Naive B cell (primary cell): Measurements from ENCODE around the gene ARID1B. TPM values are rescaled to one million over a fixed set of nuclear protein-coding genes. Genes with fewer than 3 reads are reported as not detected.
A peak's percentile ranks its signal among the peaks of the same experiment; 100 is the strongest.

Source experiments
- ATAC-seq, 2 donors: fragments of 150-1000 bp; cut with Tn5 transposase; 2 replicates each; pipeline ENCODE4 v1.10.0; 2021; ENCODE audit warnings: low read depth in 2 of 2, mild to moderate bottlenecking in 2 of 2, moderate library complexity in 2 of 2
- DNase-seq: peaks from one replicate; pipeline ENCODE4 v3.0.0; 2022
- H3K27ac Mint-ChIP-seq, 6 donors: one replicate each; pipeline ENCODE4 v1.8.0; 2020 to 2022; ENCODE audit warnings: mild to moderate bottlenecking in 6 of 6, mixed read lengths in 6 of 6, moderate library complexity in 5 of 6, inconsistent platforms in 2 of 6
- H3K27me3 Mint-ChIP-seq, 3 donors: one replicate each; pipeline ENCODE4 v1.8.0; 2021 to 2022; ENCODE audit warnings: mixed read lengths in 3 of 3, mild to moderate bottlenecking in 1 of 3
- H3K36me3 Mint-ChIP-seq, 2 donors: one replicate each; pipeline ENCODE4 v1.8.0; 2020 to 2022; ENCODE audit warnings: mixed read lengths in 2 of 2, inconsistent platforms in 1 of 2, mild to moderate bottlenecking in 1 of 2
- H3K4me1 Mint-ChIP-seq, 3 donors: one replicate each; pipeline ENCODE4 v1.8.0; 2020 to 2022; ENCODE audit warnings: mixed read lengths in 3 of 3, inconsistent platforms in 1 of 3, mild to moderate bottlenecking in 1 of 3, moderate library complexity in 1 of 3
- H3K4me3 Mint-ChIP-seq, 8 donors: one replicate each; pipeline ENCODE4 v1.8.0; 2020 to 2022; ENCODE audit warnings: mild to moderate bottlenecking in 8 of 8, mixed read lengths in 8 of 8, moderate library complexity in 8 of 8, inconsistent platforms in 2 of 8
- H3K9me3 Mint-ChIP-seq, 7 donors: one replicate each; pipeline ENCODE4 v1.8.0; 2020 to 2022; ENCODE audit warnings: mixed read lengths in 7 of 7, mild to moderate bottlenecking in 5 of 7, inconsistent platforms in 2 of 7, moderate library complexity in 1 of 7
- polyA plus RNA-seq, 6 donors: library from polyadenylated mRNA; unstranded; fragments of 300-500 nt; fragmentation: Illumina TruSeq; gene quantifications; one replicate each; pipeline ENCODE4 v1.2.3, GENCODE V29; 2021; ENCODE audit warnings: low read depth in 6 of 6

Gene ARID1B
- polyA plus RNA-seq, 6 donors from 2014 or later = 16.6 to 44.1 (median 27.5) TPM

- DNase-seq (no peak), ATAC-seq (no peak)
- H3K4me3 Mint-ChIP-seq = no peak overlapping the region
- no peaks in the 10 kb centered on the region for H3K9me3 Mint-ChIP-seq
- peak overlapping the region in 2 of 6 donors; percentile 60 to 80 for H3K27ac Mint-ChIP-seq
- peaks cover 36% of the 10 kb centered on the region in 3 donors for H3K4me1 Mint-ChIP-seq
- peaks cover 7% of the 10 kb centered on the region in 2 donors for H3K36me3 Mint-ChIP-seq
- H3K27me3 Mint-ChIP-seq = no peaks in the 10 kb centered on the region
Observed at GRCh38 chr6:157045831-157046454, 268.8 kb downstream of the ARID1B start.

- peaks cover 36 to 39% (median 37%) of the 10 kb centered on the region in 3 donors for H3K4me1 Mint-ChIP-seq
- peaks cover 4 to 5% of the 10 kb centered on the region in 2 donors for H3K36me3 Mint-ChIP-seq
- no peaks in the 10 kb centered on the region for H3K9me3 Mint-ChIP-seq
- DNase-seq (no peak), ATAC-seq (no peak)
- no peak overlapping the region for H3K4me3 Mint-ChIP-seq
- H3K27me3 Mint-ChIP-seq = no peaks in the 10 kb centered on the region
- no peak overlapping the region for H3K27ac Mint-ChIP-seq
Observed at GRCh38 chr6:157046776-157047175, 269.6 kb downstream of the ARID1B start.

- Mint-ChIP-seq H3K27me3 (no peaks in the 10 kb centered on the region), H3K4me1 (peaks cover 32 to 39% (median 33%) of the 10 kb centered on the region in 3 donors), H3K27ac (peak overlapping the region in 1 of 6 donors; percentile 7), H3K36me3 (no peaks in the 10 kb centered on the region), H3K9me3 (no peaks in the 10 kb centered on the region), H3K4me3 (no peak overlapping the region)
- ATAC-seq (no peak), DNase-seq (no peak)
Observed at GRCh38 chr6:157047328-157047727, 270.1 kb downstream of the ARID1B start.

DNA sequence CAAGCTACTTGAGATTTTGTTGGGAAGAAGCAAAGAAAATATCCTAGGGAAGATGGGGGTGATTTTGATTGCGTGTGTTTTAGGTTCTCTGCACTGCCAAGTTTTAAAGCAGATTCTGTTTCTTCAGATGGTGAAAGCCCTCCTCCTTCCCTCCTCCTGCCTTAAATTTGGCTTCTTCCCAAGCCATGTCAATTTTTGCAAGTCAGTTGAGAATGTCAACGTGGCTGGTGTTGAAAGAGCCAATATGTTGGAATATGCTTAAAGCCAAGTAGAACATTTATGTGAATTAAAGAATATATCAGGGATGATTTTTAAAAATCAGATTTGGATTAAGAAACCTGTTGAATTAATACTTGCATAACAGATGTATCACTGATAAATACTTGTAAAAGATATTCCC is 270.8 kb downstream of the ARID1B start:
- Mint-ChIP-seq H3K27me3 (no peaks in the 10 kb centered on the region), H3K36me3 (no peaks in the 10 kb centered on the region), H3K9me3 (no peaks in the 10 kb centered on the region), H3K4me3 (no peak overlapping the region), H3K4me1 (peaks cover 31 to 42% (median 32%) of the 10 kb centered on the region in 3 donors), H3K27ac (peak overlapping the region in 2 of 6 donors; percentile 20 to 33)
- DNase-seq = no peak
- no peak for ATAC-seq

- H3K27me3 Mint-ChIP-seq = no peaks in the 10 kb centered on the region
- ATAC-seq = no peak
- no peak overlapping the region for H3K4me3 Mint-ChIP-seq
- DNase-seq = no peak
- peaks cover 27 to 46% (median 28%) of the 10 kb centered on the region in 3 donors for H3K4me1 Mint-ChIP-seq
- H3K9me3 Mint-ChIP-seq = no peaks in the 10 kb centered on the region
- H3K27ac Mint-ChIP-seq = peak overlapping the region in 3 of 6 donors; percentile 10 to 82 (median 39)
- H3K36me3 Mint-ChIP-seq = no peaks in the 10 kb centered on the region
Observed at GRCh38 chr6:157049133-157049532, 272.0 kb downstream of the ARID1B start.

GRCh38 chr6:157050537-157051265 is 273.5 kb downstream of the ARID1B start:
- DNase-seq (no peak), ATAC-seq (no peak)
- no peaks in the 10 kb centered on the region for H3K27me3 Mint-ChIP-seq
- H3K36me3 Mint-ChIP-seq = peaks cover 1 to 2% of the 10 kb centered on the region in 2 donors
- H3K27ac Mint-ChIP-seq = peak overlapping the region; percentile 26 to 86 (median 72)
- peaks cover 35 to 56% (median 39%) of the 10 kb centered on the region in 3 donors for H3K4me1 Mint-ChIP-seq
- peak overlapping the region in 1 of 8 donors; percentile 0 for H3K4me3 Mint-ChIP-seq
- H3K9me3 Mint-ChIP-seq = peaks cover 0 to 2% (median 0%) of the 10 kb centered on the region in 7 donors

GRCh38 chr6:157054531-157054979 is 277.4 kb downstream of the ARID1B start:
- H3K36me3 Mint-ChIP-seq = peaks cover 10% of the 10 kb centered on the region in 2 donors
- H3K4me3 Mint-ChIP-seq = peak overlapping the region in 6 of 8 donors; percentile 11 to 68 (median 16)
- no peaks in the 10 kb centered on the region for H3K27me3 Mint-ChIP-seq
- peak overlapping the region; percentile 2 to 86 (median 81) for H3K27ac Mint-ChIP-seq
- ATAC-seq (peak; percentile 98 to 99), DNase-seq (peak; percentile 64)
- peaks cover 0 to 11% (median 4%) of the 10 kb centered on the region in 7 donors for H3K9me3 Mint-ChIP-seq
- H3K4me1 Mint-ChIP-seq = peaks cover 34 to 59% (median 41%) of the 10 kb centered on the region in 3 donors

DNA sequence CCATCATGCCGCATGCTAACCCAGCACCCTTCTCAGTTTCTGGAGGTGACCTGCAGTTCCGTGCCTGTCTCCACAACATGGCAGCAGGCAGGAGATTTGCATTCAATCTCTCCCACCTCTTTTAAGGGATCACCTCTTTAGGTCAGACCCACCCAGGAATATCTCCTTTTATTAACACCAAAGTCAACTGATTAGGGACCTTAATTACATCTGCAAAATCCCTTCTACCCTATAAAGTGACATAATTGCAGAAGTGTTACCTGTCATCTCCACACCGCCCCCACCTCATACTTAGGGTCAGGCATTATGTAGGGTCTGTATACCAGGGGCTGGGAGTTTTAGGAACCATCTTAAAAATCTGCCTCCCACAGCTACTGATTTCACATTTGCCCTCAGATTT is 278.7 kb downstream of the ARID1B start:
- Mint-ChIP-seq H3K9me3 (peaks cover 0 to 11% (median 4%) of the 10 kb centered on the region in 7 donors), H3K27me3 (no peaks in the 10 kb centered on the region), H3K27ac (peak overlapping the region in 4 of 6 donors; percentile 36 to 80 (median 74)), H3K36me3 (peaks cover 10% of the 10 kb centered on the region in 2 donors), H3K4me1 (peaks cover 28 to 52% (median 36%) of the 10 kb centered on the region in 3 donors), H3K4me3 (peak overlapping the region in 2 of 8 donors; percentile 44 to 46)
- no peak for DNase-seq
- ATAC-seq = no peak

DNA sequence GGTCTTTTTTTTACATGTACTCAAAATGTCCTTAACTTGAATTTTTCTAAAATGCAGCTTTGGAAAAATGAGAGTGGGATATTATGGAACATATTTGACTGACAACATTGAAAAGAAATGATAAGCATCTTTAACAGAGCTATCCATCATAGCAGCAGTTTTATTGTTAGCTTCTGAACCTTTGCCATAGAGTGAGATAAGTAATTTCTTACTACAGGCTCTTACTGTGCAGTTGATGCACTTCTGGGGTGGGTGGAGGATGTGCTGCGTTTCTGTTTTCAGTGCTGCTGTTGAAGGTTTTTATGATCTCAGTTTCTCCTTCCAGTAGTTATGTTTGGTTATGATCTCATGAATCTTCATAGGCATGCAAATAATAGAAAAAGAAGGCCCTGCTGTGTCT is 279.1 kb downstream of the ARID1B start:
- no peaks in the 10 kb centered on the region for H3K27me3 Mint-ChIP-seq
- peaks cover 10% of the 10 kb centered on the region in 2 donors for H3K36me3 Mint-ChIP-seq
- no peak for DNase-seq
- ATAC-seq = no peak
- H3K4me3 Mint-ChIP-seq = no peak overlapping the region
- peaks cover 0 to 11% (median 4%) of the 10 kb centered on the region in 7 donors for H3K9me3 Mint-ChIP-seq
- H3K27ac Mint-ChIP-seq = peak overlapping the region in 2 of 6 donors; percentile 79 to 80
- H3K4me1 Mint-ChIP-seq = peaks cover 25 to 52% (median 32%) of the 10 kb centered on the region in 3 donors

GRCh38 chr6:157058574-157058973 is 281.4 kb downstream of the ARID1B start:
- peaks cover 29 to 62% (median 46%) of the 10 kb centered on the region in 3 donors for H3K4me1 Mint-ChIP-seq
- no peak for ATAC-seq
- H3K27ac Mint-ChIP-seq = peak overlapping the region in 4 of 6 donors; percentile 55 to 88 (median 64)

GRCh38 chr6:157059781-157060180 is 282.6 kb downstream of the ARID1B start:
- ATAC-seq (no peak), DNase-seq (no peak)
- peaks cover 10 to 20% of the 10 kb centered on the region in 2 donors for H3K36me3 Mint-ChIP-seq
- H3K4me1 Mint-ChIP-seq = peaks cover 31 to 62% (median 53%) of the 10 kb centered on the region in 3 donors
- peak overlapping the region in 3 of 6 donors; percentile 16 to 67 (median 32) for H3K27ac Mint-ChIP-seq
- peaks cover 0 to 11% (median 4%) of the 10 kb centered on the region in 7 donors for H3K9me3 Mint-ChIP-seq
- no peaks in the 10 kb centered on the region for H3K27me3 Mint-ChIP-seq
- no peak overlapping the region for H3K4me3 Mint-ChIP-seq

More at GRCh38 chr6:157058574-157058973, 281.4 kb downstream of the ARID1B start:
- H3K9me3 Mint-ChIP-seq = peaks cover 0 to 11% (median 4%) of the 10 kb centered on the region in 7 donors
- no peak for DNase-seq
- H3K4me3 Mint-ChIP-seq = no peak overlapping the region
- H3K36me3 Mint-ChIP-seq = peaks cover 10 to 20% of the 10 kb centered on the region in 2 donors
- no peaks in the 10 kb centered on the region for H3K27me3 Mint-ChIP-seq

DNA sequence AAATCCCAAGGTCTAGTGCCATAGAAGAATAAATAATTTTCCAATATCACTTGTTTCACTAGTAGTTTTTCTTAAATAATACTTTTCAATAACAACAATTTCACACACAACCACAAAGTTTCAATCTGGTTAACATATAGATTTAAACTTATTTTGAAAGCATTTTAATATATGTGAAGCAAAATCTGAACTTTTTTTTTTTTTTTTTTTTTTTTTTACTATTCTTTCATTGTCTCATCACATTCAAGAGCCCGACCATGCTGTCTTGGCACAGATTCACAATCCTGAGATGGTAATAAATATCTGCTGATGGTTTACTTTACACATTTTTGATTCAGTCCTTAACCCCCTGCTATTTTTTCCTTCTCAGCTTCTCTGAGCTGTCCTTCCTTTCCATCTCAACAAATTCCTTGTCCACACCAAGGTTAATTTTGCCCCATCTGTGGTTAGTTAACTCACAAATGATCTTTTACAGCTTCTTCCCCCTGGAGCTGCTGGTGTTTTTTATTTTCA is 283.3 kb downstream of the ARID1B start:
- ATAC-seq (no peak), DNase-seq (no peak)
- peak overlapping the region in 1 of 6 donors; percentile 82 for H3K27ac Mint-ChIP-seq
- H3K9me3 Mint-ChIP-seq = peaks cover 0 to 11% (median 4%) of the 10 kb centered on the region in 7 donors
- peaks cover 10 to 20% of the 10 kb centered on the region in 2 donors for H3K36me3 Mint-ChIP-seq
- peaks cover 26 to 57% (median 50%) of the 10 kb centered on the region in 3 donors for H3K4me1 Mint-ChIP-seq
- H3K27me3 Mint-ChIP-seq = no peaks in the 10 kb centered on the region
- no peak overlapping the region for H3K4me3 Mint-ChIP-seq
